Upper lobe of left lung (tissue), 4 donors: ENCODE measurements around the gene CRABP1.

Experiments used
- EP300 ChIP-seq, 4 donors: sonication (generic); formaldehyde crosslinking; IDR thresholded peaks; one replicate each; pipeline ENCODE4 v1.5.1; 2017; ENCODE audit warnings: antibody characterized with exemption in 4 of 4, control low read depth in 2 of 4
- POLR2A ChIP-seq, 4 donors: fragments of 450-650 bp; IDR thresholded peaks; one replicate each; pipeline ENCODE4 v1.5.1; 2016 to 2017; ENCODE audit warnings: antibody characterized with exemption in 4 of 4, mild to moderate bottlenecking in 2 of 4
- TF ChIP-seq, protein P1 (sequence below), 6 experiments: fragments of 450-650 bp in 4 of 6; fragments of 200-600 bp in 2 of 6; sonication (generic) in 2 of 6; IDR thresholded peaks; one replicate each; pipeline ENCODE4 v1.5.1; 2016 to 2019; ENCODE audit warnings: antibody characterized with exemption in 6 of 6

DNA sequence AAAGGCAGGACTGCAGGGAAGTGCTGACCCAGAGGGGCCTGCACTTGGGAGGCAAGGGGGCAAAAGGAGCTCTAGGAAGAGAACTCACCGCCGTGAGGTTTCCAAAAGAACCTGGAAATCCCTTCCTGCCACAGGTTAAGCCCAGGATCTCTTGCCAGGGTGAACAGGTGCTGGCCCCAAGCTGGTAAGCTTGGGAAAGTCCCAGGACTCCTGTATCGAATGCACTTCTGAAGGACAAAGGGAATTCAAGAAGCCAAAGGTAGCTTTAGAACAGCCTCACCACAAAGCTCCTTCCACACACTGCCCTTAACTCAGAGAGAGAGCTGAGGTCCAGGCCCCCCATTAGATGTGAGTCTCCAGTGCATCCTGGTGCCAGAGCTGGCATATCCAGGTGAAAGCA is 28.9 kb upstream of the CRABP1 start:
- no peak for TF ChIP-seq POLR2A (IDR thresholded peaks at IDR 0.05)
- TF ChIP-seq, protein P1, sequence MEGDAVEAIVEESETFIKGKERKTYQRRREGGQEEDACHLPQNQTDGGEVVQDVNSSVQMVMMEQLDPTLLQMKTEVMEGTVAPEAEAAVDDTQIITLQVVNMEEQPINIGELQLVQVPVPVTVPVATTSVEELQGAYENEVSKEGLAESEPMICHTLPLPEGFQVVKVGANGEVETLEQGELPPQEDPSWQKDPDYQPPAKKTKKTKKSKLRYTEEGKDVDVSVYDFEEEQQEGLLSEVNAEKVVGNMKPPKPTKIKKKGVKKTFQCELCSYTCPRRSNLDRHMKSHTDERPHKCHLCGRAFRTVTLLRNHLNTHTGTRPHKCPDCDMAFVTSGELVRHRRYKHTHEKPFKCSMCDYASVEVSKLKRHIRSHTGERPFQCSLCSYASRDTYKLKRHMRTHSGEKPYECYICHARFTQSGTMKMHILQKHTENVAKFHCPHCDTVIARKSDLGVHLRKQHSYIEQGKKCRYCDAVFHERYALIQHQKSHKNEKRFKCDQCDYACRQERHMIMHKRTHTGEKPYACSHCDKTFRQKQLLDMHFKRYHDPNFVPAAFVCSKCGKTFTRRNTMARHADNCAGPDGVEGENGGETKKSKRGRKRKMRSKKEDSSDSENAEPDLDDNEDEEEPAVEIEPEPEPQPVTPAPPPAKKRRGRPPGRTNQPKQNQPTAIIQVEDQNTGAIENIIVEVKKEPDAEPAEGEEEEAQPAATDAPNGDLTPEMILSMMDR (IDR thresholded peaks at IDR 0.05): no peak
- no peak for TF ChIP-seq EP300 (IDR thresholded peaks at IDR 0.05)
